ENCODE data around the gene CEBPG. TPM values are rescaled to one million over a fixed set of nuclear protein-coding genes. Genes with fewer than 3 reads are reported as not detected.

Gene CEBPG
- total RNA-seq, 1 experiment from 2014 or later = 51.1 TPM

GRCh38 chr19:33391631-33392249, 18.2 kb downstream of the CEBPG start:
- Histone ChIP-seq H3K36me3 (ENCODE audit: control insufficient read depth in 1 of 2, insufficient read depth in 2 of 2, low read length in 2 of 2) (no peaks in the 10 kb centered on the region; a peak in 1 of 4 replicates), H4K20me1 (ENCODE audit: insufficient read depth) (no peaks in the 10 kb centered on the region), H3K27ac (ENCODE audit: low read depth, low read length) (no peak overlapping the region), H3K4me2 (ENCODE audit: low read length) (no peak overlapping the region), H3K9me3 (ENCODE audit: control insufficient read depth in 1 of 2, insufficient read depth in 1 of 2, low read depth in 1 of 2, low read length in 2 of 2) (no peaks in the 10 kb centered on the region), H3K4me1 (ENCODE audit: control insufficient read depth in 1 of 2, insufficient read depth in 2 of 2, low read length in 2 of 2) (no peaks in the 10 kb centered on the region), H3K4me3 (replicated peaks in 1 of 2; ENCODE audit: low read depth in 1 of 2, low read length in 2 of 2) (no peak overlapping the region), H2AFZ (ENCODE audit: low read depth, low read length, poor library complexity, severe bottlenecking) (no peak overlapping the region), H3K9ac (ENCODE audit: low read length) (no peak overlapping the region), H3K79me2 (ENCODE audit: insufficient read depth, low read length) (no peaks in the 10 kb centered on the region), H3K27me3 (ENCODE audit: insufficient read depth, low read length) (no peaks in the 10 kb centered on the region), H3K9me2 (ENCODE audit: insufficient read depth) (no peaks in the 10 kb centered on the region)
- ATAC-seq (no peak), DNase-seq (ENCODE audit: low read depth, low spot score) (no peak)
- ChIA-PET RAD21 (ENCODE audit: low non-redundant PET in 1 of 2, low total read pairs in 2 of 2, uncharacterized antibody in 2 of 2, unreplicated experiment in 2 of 2) (no interaction called here), CTCF (no interaction called here), POLR2A (no interaction called here)
- intact Hi-C loops (cut with micrococcal nuclease) = no loop called here
- no peak for TF ChIP-seq ZFX (IDR thresholded peaks at IDR 0.05)
- no peak for TF ChIP-seq ATF3 (IDR thresholded peaks at IDR 0.05)
- TF ChIP-seq CEBPB (IDR thresholded peaks at IDR 0.05; ENCODE audit: low read depth) = no peak
- TF ChIP-seq CTCF (IDR thresholded peaks at IDR 0.05 in 2 of 3, conservative IDR thresholded peaks at IDR 0.05 in 1 of 3; ENCODE audit: borderline replicate concordance in 1 of 3, insufficient read depth in 1 of 3, low read depth in 2 of 3, low read length in 2 of 3) = no peak
- no peak for TF ChIP-seq CBX3 (IDR thresholded peaks at IDR 0.05; ENCODE audit: low read depth)
- no peak for TF ChIP-seq YY1 (IDR thresholded peaks at IDR 0.05; ENCODE audit: extremely low read depth, insufficient replicate concordance, low read depth, low read length)
- TF ChIP-seq POLR2AphosphoS5 (IDR thresholded peaks at IDR 0.05; ENCODE audit: low read depth, low read length) = no peak
- no peak for TF ChIP-seq ZBTB33 (IDR thresholded peaks at IDR 0.05; ENCODE audit: extremely low read depth, insufficient replicate concordance, low read length)
- TF ChIP-seq ELF1 (IDR thresholded peaks at IDR 0.05; ENCODE audit: borderline replicate concordance, low read depth) = no peak
- TF ChIP-seq EZH2 (IDR thresholded peaks at IDR 0.05) = no peak
- TF ChIP-seq EGR1 (IDR thresholded peaks at IDR 0.05; ENCODE audit: low read depth) = no peak
- no peak for TF ChIP-seq FOSL1 (IDR thresholded peaks at IDR 0.05; ENCODE audit: low read depth)
- no peak for TF ChIP-seq SRF (IDR thresholded peaks at IDR 0.05; ENCODE audit: low read depth)
- no peak for TF ChIP-seq POLR2A (IDR thresholded peaks at IDR 0.05; ENCODE audit: borderline replicate concordance, extremely low read depth, insufficient read depth, insufficient read length)
- no peak for TF ChIP-seq EZH2phosphoT487 (IDR thresholded peaks at IDR 0.05; ENCODE audit: borderline replicate concordance)
- BruUV-seq (replicated peaks) = no TSS peak
